Renal cortical epithelial cell (primary cell): ENCODE results near the gene DLG5. TPM values are rescaled to one million over a fixed set of nuclear protein-coding genes. Genes with fewer than 3 reads are reported as not detected.

Source experiments
- DNase-seq: peaks from one replicate; pipeline ENCODE4 v3.0.0-alpha.2; 2011; ENCODE audit warnings: low read depth
- total RNA-seq: library from RNA; depleted of rRNA; stranded (reverse); fragments of >200 nt; gene quantifications from 2 replicates; pipeline ENCODE4 v1.2.3, GENCODE V29; 2014

Gene DLG5
- total RNA-seq, 1 donor from 2014 or later: 39.0 TPM

DNA sequence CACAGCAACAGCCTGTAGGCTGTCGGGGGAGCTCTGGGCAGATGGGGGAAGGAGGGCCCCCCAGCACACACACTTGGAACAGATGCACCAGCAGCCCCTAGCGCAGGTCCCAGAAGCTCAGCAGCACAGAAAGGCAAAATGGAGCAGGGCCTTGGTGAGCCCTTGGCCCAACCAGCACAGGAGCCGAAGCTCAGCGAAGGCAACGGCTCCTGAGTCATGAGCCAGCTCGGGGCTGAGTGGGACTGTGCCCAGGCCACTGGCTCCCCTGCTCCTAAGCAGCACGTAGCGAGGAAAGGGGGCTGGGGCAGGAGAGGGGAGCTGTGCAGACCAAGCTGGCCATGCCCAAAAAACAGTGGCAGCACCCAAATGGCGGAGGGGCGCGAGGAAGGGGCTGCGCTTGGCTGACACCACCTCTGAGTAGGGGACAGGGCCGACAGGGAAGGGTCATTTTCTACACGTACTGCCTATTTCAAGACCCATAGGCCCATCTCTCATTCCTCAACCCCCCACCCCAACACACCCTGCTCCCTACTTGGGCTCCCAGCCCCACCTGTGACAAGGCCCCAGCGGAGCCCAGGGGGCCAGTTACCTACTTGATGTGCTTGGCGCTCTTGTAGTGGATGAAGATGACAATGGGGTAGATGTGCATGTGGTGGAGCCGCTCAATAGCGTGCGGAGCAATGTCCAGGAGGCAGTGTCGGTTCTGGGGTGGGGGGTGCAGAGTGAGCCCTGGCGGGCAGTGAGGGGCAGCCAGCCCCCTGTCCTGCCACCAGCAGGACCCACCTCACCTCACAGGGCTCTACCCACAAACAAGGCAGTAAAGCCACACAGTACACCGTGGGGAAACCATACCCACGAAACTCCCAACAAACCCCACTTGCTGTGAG, 132.1 kb downstream of the DLG5 start:
- DNase-seq: no peak

DNA sequence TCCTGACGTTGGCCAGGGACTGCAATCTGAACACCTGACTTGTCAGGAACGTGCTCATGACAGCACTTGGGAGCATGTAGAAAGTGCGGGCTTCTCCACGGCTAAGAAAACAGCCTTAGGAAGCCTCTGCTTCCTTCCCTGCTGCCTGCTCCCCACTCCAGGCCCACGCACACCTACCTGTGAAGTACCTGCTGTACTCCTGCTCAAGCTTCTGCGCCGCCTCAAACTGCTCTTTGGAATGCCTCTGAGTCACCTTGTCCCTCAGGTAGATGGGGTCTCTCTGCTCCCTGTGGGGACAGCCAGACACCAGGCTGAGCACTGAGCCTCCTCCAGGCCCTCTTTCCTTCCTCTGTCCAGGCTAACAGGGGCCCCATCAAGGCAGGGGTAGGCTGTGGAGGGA, 132.7 kb downstream of the DLG5 start:
- DNase-seq: no peak

DNA sequence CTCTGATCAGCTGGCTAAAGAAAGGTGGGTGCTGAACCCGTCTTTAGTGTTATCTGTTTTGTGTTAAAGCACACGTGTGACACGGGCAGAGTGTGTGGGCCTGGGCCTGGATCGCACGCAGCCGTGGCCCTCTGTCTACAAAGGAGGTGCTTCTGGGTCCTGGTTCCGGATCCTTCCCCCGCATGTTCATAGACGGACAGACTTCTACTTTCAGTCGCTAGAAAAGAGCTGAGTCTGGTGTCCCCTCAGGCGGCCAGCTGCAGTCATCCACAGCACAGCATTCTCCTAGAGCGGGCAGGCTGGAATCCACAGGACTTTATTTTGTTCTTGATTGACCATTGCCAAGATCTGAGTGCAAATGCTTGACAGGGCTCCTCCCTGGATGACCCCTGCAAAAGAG, 134.4 kb downstream of the DLG5 start:
- DNase-seq: no peak

DNA sequence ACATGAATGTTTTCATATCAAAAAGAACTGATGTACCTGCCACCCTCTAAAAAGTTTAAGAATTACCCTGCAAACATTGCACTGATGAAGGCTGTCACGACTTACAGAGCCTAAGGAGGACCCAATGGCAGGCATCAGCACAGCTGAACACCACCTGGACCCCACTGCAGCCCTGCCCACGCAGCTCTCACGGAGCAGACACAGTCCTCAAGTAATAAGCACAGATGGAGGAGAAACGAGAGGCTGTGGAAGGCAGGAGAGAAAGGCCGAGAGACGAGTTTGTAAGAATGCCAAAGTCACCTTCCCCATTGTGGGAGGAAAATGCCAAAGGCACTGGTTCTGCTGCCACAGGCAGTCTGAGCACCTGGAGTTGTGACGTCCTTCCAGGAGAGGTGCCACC, 135.0 kb downstream of the DLG5 start:
- no peak for DNase-seq

DNA sequence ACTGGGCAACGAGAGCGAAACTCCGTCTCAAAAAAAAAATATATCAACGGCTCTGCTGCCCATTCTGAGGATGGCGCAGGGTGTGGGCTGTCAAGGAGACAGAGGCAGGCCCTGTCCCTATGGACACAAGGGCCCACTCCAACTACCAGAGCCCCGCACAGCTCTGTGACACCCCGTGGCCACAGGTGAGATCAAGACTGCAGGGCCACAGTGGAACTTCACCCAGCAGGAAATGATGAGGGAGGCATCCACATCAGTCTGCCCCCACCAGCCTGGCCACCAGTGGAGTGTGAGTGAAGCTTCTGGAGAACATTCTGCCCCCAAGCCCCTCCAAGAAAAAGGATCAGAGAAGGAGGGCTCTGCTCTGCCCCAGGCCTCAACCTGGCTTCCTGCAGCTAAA, 136.7 kb downstream of the DLG5 start:
- DNase-seq: no peak

DNA sequence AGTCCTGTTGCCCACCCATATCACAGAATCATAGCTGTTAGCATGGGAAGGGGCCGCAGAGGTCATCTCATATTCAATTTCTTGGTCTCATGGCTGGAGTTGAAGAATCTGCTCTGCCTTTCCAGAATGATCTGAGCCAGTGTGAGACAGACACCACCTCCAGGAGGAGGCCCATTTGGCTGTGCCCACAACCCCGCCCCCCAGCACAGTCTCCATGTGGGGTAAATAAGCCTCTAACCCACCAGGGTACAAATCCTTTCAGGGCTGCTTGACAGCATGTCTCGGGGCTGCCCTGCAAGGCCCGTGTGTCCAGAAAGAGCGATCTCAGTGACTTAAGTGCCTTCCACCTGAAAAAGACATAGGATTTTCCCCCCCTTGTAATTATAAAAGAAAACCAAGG, 137.5 kb downstream of the DLG5 start:
- DNase-seq: no peak

DNA sequence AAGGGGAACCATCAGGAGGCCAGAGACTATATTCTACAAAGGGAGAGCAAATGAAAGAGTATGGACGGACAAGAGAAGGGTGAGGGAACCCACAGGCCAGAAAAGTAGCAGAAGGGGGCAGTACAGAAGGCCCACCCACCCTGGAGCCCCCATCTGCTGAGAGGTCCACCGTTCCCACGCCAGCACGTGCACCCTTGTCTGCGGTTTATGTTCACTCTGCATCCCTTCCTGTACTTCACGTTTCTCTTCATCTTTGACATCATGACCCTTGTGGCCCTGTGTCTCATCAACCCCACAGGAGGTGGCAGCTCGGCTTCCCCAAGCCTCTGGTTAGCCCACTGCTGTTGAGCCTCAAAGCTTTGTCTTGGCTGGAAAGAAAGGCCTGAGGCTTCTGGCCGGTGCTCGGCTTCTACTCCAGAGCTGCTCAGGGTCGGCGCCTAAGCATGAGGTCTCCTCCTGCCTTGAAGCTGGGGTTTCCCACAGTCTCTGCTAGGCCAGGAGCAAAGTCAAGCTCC, 138.0 kb downstream of the DLG5 start:
- no peak for DNase-seq

DNA sequence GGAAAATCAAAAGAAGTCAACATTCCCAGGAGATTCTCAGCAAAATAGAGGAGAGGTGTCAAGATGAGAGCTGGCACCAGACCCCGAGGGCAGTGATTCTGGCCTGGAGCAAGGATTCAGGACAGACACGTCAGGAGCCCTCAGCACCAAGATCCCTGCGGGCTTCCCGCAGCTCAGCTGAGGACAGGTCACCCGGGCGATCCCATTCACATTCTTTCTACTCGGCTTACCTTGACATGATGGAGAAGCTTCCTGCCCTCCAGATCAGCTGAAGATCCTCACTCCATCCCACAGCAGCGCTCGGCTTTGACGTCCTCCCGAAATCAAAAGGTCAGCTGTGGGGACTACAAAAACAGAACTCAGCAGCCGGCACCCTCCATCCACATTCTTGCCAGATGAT, 139.1 kb downstream of the DLG5 start:
- no peak for DNase-seq

DNA sequence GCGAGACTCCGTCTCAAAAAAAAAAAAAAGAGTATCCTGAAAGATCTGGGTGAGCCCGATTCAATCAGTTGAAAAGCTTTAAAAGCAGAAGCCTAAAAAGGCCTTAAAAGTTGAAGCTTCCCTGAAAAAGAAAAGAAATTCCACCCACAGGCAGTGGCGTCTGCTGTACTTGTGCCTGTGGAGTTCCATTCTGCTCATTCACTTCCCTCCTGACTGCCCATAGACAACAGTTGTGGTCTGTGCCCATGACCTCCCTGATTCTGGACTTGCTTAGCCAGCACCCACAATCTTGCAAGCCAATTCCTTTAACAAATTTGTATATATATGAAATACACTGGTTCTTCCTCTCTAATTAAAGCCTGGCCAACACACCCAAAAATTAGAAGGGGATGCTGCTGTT, 141.7 kb downstream of the DLG5 start:
- peak; percentile 93 for DNase-seq

DNA sequence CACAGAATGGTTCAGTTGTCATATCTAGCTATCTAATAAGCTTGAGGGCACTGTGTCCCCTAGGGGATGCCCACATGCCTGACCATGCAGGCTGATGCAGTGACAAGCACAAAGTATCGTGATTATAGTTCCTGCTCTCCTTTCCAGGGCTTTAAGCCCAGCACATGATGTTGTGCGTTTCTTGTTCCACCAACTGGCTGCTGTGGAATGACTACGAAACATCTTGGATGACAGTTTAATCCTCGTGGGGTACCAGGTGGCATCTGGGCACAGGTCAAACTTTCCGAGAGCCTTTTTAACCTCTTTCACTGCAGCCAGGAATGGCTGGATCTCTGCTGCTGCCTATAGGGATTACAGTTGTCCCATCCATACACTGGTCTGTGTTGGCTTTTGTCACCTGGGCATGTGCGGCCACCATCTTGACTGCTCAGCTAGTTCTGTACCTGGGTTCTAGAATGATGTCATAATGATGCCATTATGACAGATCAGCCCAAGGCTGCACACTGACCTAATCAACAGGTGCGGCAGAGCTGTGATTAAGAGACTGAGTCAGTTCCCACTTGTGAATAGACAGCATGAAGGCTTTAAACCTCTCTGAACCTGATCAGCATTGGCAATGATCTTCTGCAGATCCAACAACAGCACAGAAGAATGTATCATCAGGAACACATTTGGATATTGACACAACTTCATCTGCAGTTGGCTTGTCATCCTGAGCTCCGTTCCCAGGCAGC, 144.1 kb downstream of the DLG5 start:
- DNase-seq: no peak

DNA sequence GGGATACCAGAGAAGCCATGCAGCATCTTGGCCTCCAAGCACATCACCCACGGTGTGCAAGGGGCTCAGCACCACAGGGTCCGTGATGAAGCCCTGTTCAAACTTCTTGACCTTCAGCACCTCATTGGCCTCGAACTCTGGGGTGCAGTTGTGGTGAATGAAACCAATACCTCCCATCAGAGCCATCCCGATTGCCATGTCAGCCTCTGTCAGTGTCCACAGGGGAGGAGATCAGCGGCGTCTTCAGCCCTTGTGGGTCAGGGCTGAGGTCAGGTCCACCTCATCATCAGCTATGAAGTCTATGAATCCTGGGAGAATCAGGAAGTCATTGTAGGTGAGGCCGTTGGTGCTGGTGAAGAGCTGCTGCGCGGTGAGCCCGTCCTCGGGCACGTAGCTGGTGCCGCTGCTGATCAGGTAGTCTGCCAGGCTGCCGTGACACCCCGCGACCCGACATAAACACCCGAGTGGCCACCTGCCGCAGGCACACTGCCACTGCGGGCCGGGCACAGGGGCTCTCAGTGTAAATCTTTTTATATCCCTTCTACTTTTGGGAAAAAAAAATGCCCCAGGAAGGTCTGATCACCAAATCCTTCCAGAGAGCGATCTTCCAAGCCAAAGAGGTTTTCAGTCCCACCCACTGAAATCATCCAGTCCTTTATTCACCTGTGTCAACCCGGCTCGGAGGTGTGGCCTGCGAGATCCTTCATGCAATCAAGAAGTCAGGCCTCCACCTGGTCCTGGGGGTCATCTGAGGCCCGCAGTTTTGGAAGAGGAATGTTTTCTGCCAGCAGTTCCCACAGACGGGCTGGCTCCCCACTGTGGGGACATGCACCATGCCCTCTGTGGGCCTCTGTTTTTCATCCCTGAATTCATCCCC, 144.9 kb downstream of the DLG5 start:
- DNase-seq: no peak

DNA sequence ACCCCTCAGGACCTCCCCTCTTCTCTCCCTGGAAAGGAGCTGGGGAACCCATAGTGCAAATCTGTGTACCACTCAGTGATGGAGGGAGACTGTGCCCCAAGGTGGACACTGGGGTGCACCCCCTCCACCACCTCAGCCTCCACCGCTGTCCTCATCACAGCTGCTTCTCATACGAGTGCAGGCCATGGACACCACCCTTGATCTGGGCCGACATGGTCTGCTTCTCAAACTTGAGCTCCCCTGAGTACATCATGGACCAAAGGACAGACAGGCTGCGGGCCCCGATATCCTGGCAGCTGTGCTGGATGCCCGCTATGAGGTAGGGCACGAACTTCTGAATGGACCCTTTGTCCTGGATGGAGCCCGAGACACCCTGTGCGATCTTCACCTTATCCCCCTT, 146.4 kb downstream of the DLG5 start:
- no peak for DNase-seq

DNA sequence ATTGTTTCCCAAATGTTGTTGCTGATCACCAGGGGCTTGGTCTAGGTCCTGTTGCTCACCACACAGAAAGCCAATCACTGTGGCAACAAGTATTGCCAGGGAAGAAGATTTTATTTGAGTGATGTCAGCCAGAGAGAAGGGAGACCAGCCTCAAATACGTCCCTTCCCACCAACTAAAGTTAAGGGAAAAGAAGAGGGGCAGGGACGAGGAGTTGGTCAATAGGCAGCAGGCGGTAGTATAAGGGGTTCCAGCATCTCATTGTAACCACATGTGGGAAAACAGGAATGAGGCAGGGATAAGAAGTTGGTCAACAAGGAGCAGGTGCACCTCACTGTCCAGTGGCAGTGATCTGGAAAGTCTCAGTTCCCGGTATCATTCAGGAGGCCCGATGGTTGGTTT, 150.1 kb downstream of the DLG5 start:
- DNase-seq: no peak

DNA sequence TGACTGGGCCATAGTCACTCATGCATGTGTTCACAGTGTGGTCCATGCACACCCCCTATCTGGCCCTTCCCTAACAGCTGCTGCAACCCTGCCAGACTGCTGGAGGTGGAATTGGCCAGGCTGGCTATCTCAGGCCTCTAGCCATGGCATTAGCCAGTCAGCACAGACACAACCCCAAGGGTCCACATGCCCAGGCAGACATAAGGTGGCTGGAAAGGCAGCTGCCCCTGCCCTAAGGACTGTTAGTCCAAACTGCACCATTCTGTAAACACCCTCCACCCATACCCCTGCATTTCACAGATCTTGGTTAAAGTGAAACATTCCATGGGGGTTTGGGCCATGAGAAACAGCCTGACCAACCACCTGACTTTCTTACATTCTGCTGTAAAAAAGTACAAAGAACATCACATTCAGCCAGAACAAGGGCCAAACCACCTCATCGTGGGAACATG, 151.6 kb downstream of the DLG5 start:
- peak; percentile 85 for DNase-seq

DNA sequence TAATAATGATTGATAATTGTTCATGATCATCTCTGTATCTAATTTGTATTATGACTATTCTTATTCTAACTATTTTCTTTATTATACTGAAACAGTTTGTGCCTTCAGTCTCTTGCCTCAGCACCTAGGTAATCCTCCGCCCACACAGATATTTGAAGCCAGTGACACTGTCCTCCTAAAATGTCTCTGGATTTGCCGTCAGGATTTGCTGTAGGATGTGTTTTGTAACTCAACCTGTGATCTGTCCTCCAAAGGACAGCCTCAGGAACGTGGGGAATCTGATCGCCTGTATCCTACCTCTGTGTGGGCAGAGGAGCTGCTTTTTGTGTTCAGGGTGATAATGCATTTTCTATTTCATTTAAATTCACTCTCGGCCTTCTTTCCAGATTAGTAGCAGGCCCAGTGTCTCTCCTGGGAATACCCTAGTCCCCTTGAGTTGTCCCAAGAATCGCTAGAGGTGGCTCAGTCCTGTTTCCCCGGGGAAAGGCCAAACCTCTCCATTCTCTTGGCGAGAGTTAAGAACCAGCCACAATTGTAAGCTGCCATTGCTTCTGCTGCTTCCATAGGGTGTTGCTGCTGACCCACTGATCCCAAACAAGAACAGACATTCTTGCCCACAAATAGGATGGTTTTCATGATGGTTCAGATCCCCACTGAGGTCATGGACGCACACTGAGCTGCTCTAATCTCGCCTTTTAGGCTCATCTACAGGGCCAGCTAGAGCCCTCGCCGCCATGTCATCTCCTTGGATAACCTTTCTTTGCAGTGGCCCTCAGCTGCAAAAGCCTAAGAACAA, 152.7 kb downstream of the DLG5 start:
- DNase-seq: no peak

DNA sequence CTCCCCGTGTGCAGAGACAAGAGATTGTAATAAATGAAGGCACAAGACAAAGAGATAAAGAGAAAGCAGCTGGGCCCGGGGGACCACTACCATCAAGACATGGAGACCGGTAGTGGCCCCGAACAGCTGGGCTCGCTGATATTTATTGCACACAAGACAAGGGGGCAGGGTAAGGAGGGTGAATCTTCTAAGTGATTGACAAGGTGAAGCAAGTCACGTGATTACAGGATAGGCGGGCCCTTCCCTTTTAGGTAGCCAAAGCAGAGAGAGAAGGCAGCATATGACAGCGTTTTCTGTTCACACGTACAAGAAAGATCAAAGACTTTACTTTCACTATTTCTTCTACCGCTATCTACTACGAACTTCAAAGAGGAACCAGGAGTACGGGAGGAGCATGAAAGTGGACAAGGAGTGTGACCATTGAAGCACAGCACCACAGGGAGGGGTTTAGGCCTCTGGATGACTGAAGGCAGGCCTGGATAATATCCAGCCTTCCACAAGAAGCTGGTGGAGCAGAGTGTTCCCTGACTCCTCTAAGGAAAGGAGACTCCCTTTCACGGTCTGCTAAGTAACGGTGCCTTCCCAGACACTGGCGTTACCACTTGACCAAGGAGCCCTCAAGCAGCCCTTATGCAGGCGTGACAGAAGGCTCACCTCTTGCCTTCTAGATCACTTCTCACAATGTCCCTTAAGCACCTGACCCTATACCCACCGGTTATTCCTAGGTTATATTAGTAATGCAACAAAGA, 153.5 kb downstream of the DLG5 start:
- peak; percentile 74 for DNase-seq

DNA sequence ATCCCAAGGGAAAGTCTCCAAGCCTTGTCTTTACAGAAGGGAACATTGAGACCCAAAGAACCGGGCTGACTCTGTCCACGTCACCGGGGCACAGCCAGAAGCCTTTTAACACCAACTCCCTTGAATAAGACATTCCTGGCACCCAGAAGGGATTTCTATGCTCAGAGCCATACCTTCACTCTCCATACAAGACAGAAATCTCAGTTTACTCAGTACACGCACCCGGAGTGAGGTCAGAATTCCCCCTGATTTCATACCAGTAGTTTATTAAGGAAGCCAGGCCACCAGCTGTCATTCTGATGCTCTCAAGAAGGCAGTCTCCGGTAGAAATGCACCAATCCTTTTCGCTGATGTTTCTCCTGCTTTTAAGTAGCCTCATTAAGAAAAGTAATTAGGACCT, 154.7 kb downstream of the DLG5 start:
- no peak for DNase-seq

DNA sequence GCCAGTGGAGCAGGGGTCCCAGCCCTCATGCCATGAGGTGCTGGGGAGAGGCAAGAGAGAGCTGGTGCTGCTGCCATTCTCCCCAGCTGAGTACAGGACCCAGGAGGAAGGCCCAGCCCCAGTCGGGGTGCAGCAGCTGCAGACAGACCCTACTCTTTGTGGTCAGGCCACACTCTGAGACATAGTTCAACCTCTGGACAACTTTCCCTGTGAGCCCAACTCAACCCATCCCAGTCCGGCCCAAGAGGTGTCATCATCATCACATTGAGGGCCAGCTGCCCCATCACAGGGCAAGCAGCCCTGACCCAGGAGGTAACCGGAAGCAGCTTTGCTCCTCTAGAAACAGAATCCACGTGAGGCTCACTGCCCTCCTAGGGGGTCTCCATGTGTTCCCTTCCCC, 155.1 kb downstream of the DLG5 start:
- DNase-seq: no peak

DNA sequence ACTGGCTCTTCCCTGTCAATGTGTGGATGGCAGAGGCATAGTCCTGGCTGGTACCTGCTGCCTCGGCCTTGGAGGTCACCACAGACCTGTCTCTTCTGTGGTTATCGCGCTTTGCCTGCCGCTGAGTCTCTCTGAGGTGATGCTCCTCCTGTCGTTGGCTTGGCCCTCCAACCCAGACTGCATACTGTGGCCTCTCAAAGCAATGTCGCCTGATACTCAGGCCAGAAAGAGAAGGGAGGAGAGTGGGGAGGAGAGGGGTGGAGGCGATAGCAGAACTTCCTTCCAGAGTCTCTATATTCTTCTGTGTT, 155.7 kb downstream of the DLG5 start:
- DNase-seq: no peak

DNA sequence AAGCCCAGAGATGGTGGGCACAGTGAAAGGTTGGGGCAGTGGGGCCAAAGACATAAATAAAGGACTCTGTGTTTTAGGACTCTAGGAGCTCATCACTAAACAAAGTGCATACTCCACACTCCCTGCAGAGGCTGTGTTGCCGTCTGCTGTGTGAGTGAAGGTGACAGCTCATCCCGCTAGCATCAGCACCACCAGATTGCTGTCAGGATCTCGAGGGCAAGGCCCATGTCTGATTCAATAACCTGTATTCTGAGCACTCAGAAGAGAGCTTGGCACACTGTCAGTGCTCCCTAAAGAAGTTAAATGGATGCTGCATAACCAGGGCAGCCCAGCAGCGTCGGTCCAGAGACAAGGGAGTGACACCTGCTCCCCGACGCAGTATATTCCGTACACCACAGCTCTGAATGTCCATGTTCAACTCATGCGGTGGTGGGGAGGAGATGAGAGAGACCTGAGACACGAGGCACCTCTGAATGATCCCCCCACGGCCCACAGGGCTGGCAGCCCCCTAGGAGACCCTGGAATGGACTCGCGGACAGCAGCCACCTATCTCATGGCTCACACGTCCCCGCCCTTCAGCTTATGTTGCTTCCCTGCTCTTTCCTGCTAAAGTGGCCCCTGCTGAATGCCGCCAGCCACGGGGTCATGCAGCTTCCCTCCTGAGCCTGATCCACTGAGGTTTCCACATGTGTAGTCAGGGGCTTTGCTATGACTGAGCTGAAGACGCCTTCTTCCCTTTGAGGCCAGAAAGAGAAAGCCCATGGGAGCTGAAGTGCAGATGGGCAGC, 156.3 kb downstream of the DLG5 start:
- DNase-seq: no peak
